Activated CD8-positive, alpha-beta memory T cell treated with anti-CD3 and anti-CD28 coated beads, Interleukin-2, amount 50 U/mL, for 1 hour (primary cell): ENCODE measurements around the gene HOXA2.

Experiments
- DNase-seq: peaks from one replicate; pipeline ENCODE4 v3.0.0-alpha.2; 2020; ENCODE audit errors: extremely low read depth

HOXA2 gene

GRCh38 chr7:27141137-27141922 lies 38.8 kb upstream of the HOXA2 start:
- DNase-seq: no peak

GRCh38 chr7:27140126-27140857 lies 37.8 kb upstream of the HOXA2 start:
- DNase-seq: no peak

GRCh38 chr7:27139334-27140125 lies 37.0 kb upstream of the HOXA2 start:
- DNase-seq: no peak

GRCh38 chr7:27138985-27139333 lies 36.5 kb upstream of the HOXA2 start:
- no peak for DNase-seq

- DNase-seq: no peak
Observed at GRCh38 chr7:27138472-27138871, 36.0 kb upstream of the HOXA2 start.

- DNase-seq: no peak
Observed at GRCh38 chr7:27137640-27138315, 35.3 kb upstream of the HOXA2 start.

GRCh38 chr7:27134392-27134791 lies 31.9 kb upstream of the HOXA2 start:
- no peak for DNase-seq

GRCh38 chr7:27133409-27134231 lies 31.1 kb upstream of the HOXA2 start:
- DNase-seq: no peak

GRCh38 chr7:27132978-27133377 lies 30.5 kb upstream of the HOXA2 start:
- DNase-seq: no peak

- no peak for DNase-seq
Observed at GRCh38 chr7:27132214-27132613, 29.7 kb upstream of the HOXA2 start.

- DNase-seq: no peak
Observed at GRCh38 chr7:27131390-27131819, 28.9 kb upstream of the HOXA2 start.

- peak; percentile 33 for DNase-seq
Observed at GRCh38 chr7:27130540-27131389, 28.3 kb upstream of the HOXA2 start, which contains the start of gene HOXA4. Gene HOXA4, minus strand, starts transcription at chr7:27130757. Its CDS starts 24 bp downstream, at chr7:27130733.

GRCh38 chr7:27129729-27130539 lies 27.5 kb upstream of the HOXA2 start:
- no peak for DNase-seq

- no peak for DNase-seq
Observed at GRCh38 chr7:27128776-27129728, 26.6 kb upstream of the HOXA2 start.

- no peak for DNase-seq
Observed at GRCh38 chr7:27128034-27128433, 25.6 kb upstream of the HOXA2 start.

GRCh38 chr7:27126596-27127327 lies 24.3 kb upstream of the HOXA2 start:
- DNase-seq: no peak

GRCh38 chr7:27125986-27126394 lies 23.5 kb upstream of the HOXA2 start:
- DNase-seq: no peak
